ENCODE results near the gene FMN2. TPM values are rescaled to one million over a fixed set of nuclear protein-coding genes. Genes with fewer than 3 reads are reported as not detected.

The FMN2 gene
- polyA plus RNA-seq, 3 donors, result 5.1 to 7.4 (median 5.4) TPM

- DNase-seq (ENCODE audit: extremely low read depth in 1 of 11, low read depth in 9 of 11, low spot score in 4 of 11), result no peak
Observed at GRCh38 chr1:240524356-240525069, 432.8 kb downstream of the FMN2 start.

Data from renal cortex interstitium (tissue), 11 donors.